Measurements from ENCODE around the gene CTSF.

- TF ChIP-seq POLR2A (IDR thresholded peaks at IDR 0.05) (no peak), CTCF (IDR thresholded peaks at IDR 0.05) (no peak)
Observed at GRCh38 chr11:66531841-66532240, 36.6 kb downstream of the CTSF start.
